Activated T-cell treated with anti-CD3 and anti-CD28 coated beads, Interleukin-2, amount 50 U/mL, for 72 hours (primary cell): ENCODE data around the gene PIWIL4. TPM values are rescaled to one million over a fixed set of nuclear protein-coding genes. Genes with fewer than 3 reads are reported as not detected.
"Not testable (repeated sequence)": the region's sequence is repeated elsewhere in the genome, so short reads cannot be mapped to it uniquely, and the experiment has no call there.

ENCODE experiments used
- ATAC-seq, 2 donors: fragments of 150-1000 bp; cut with Tn5 transposase; replicated peaks in 1 of 2; 2 replicates each; pipeline ENCODE4 v1.10.0; 2021; ENCODE audit warnings: moderate library complexity in 2 of 2, mild to moderate bottlenecking in 1 of 2
- DNase-seq, 2 donors: peaks; one replicate each; pipeline ENCODE4 v3.0.0; 2021 to 2022; ENCODE audit warnings: mixed read lengths in 1 of 2
- H3K27ac Mint-ChIP-seq: one replicate; pipeline ENCODE4 v1.8.0; 2022; ENCODE audit warnings: mild to moderate bottlenecking, moderate library complexity, mixed read lengths
- H3K27me3 Mint-ChIP-seq: one replicate; pipeline ENCODE4 v1.8.0; 2022; ENCODE audit warnings: low read depth, mixed read lengths
- H3K36me3 Mint-ChIP-seq, 2 donors: one replicate each; pipeline ENCODE4 v1.8.0; 2022; ENCODE audit warnings: mixed read lengths in 2 of 2, mild to moderate bottlenecking in 1 of 2; ENCODE audit not compliant: insufficient read depth in 2 of 2
- H3K4me1 Mint-ChIP-seq: one replicate; pipeline ENCODE4 v1.8.0; 2022; ENCODE audit warnings: low read depth, mixed read lengths
- H3K4me3 Mint-ChIP-seq, 2 donors: one replicate each; pipeline ENCODE4 v1.8.0; 2022; ENCODE audit warnings: mild to moderate bottlenecking in 2 of 2, mixed read lengths in 2 of 2, moderate library complexity in 2 of 2
- H3K9me3 Mint-ChIP-seq, 2 donors: one replicate each; pipeline ENCODE4 v1.8.0; 2022; ENCODE audit warnings: mixed read lengths in 2 of 2
- total RNA-seq, 2 donors: library from RNA; stranded (reverse); gene quantifications; one replicate each; pipeline ENCODE4 v1.2.3, GENCODE V29; 2022

The PIWIL4 gene
- total RNA-seq, 2 donors from 2014 or later = 1.1 to 1.6 TPM

DNA sequence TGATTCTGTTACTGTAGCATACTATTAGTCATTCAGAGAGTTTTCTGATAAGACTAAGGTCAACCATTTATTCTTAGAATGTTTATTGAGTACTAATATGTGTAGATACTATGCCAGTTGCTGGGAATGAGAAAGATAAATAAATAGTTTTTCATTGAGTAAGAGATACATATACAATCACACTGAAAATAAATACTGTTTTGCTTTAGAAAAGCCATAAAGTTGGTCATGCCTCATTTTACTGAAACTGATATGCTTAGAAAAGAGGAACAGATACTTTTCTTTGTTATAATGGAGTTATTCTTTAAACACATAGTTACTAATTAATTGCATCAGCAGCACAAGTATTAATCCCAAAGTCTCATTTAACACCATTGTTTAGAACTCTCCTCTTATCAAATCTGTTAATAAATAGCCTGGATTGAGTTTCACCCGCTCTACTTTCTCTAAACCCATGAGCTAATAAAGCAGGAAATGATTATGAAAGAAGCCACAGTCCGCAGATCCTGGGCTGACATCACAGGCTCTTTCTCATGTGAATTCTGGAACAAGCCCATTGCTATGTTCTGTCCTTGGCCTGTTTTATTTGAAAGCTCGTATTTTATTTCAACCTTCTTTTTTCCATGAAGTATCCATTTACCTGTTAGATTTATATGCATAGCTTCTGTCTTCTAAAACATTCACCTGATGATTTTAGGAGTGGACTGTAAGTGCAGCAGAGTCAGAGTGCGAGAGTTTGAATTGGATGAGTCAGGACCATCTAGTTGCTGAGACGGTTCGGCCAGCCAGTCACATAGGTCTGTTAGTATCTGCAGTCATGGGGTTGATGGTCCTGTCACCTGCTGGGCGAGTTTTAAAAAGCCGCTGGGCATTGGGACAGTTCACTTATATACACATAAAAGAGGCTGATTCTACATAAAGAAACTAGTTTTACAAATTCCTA, 35.5 kb downstream of the PIWIL4 start:
- H3K27me3 Mint-ChIP-seq = no peaks in the 10 kb centered on the region
- ATAC-seq (peak; percentile 75 to 77), DNase-seq (peak; percentile 36 to 39)
- no peak overlapping the region for H3K4me3 Mint-ChIP-seq
- H3K36me3 Mint-ChIP-seq = no peaks in the 10 kb centered on the region
- H3K4me1 Mint-ChIP-seq = no peaks in the 10 kb centered on the region
- no peaks in the 10 kb centered on the region for H3K9me3 Mint-ChIP-seq
- no peak overlapping the region for H3K27ac Mint-ChIP-seq

- Mint-ChIP-seq H3K27ac (no peak overlapping the region), H3K9me3 (no peaks in the 10 kb centered on the region), H3K4me3 (no peak overlapping the region), H3K4me1 (no peaks in the 10 kb centered on the region), H3K36me3 (no peaks in the 10 kb centered on the region), H3K27me3 (no peaks in the 10 kb centered on the region)
- ATAC-seq = no peak
- no peak for DNase-seq
Measured at GRCh38 chr11:94603587-94603986, 36.4 kb downstream of the PIWIL4 start.

GRCh38 chr11:94604482-94604881, 37.3 kb downstream of the PIWIL4 start:
- ATAC-seq (no peak), DNase-seq (no peak)
- Mint-ChIP-seq H3K4me1 (no peaks in the 10 kb centered on the region), H3K27me3 (no peaks in the 10 kb centered on the region), H3K4me3 (no peak overlapping the region), H3K36me3 (no peaks in the 10 kb centered on the region), H3K9me3 (no peaks in the 10 kb centered on the region), H3K27ac (no peak overlapping the region)

GRCh38 chr11:94613120-94613519, 46.0 kb downstream of the PIWIL4 start:
- no peaks in the 10 kb centered on the region for H3K27me3 Mint-ChIP-seq
- no peak for ATAC-seq
- H3K4me3 Mint-ChIP-seq = no peak overlapping the region
- H3K27ac Mint-ChIP-seq = no peak overlapping the region
- no peaks in the 10 kb centered on the region for H3K4me1 Mint-ChIP-seq
- peaks cover 4 to 10% of the 10 kb centered on the region in 2 donors for H3K9me3 Mint-ChIP-seq
- peaks cover 13% of the 10 kb centered on the region in 2 donors for H3K36me3 Mint-ChIP-seq
- no peak for DNase-seq

GRCh38 chr11:94623120-94623735, 56.1 kb downstream of the PIWIL4 start:
- Mint-ChIP-seq H3K27me3 (peaks cover 12% of the 10 kb centered on the region), H3K9me3 (peaks cover 5% of the 10 kb centered on the region in 2 donors), H3K36me3 (peaks cover 6 to 8% of the 10 kb centered on the region in 2 donors), H3K4me1 (no peaks in the 10 kb centered on the region), H3K27ac (no peak overlapping the region), H3K4me3 (no peak overlapping the region)
- ATAC-seq = peak; percentile 89 to 93
- DNase-seq = peak; percentile 55 to 61

DNA sequence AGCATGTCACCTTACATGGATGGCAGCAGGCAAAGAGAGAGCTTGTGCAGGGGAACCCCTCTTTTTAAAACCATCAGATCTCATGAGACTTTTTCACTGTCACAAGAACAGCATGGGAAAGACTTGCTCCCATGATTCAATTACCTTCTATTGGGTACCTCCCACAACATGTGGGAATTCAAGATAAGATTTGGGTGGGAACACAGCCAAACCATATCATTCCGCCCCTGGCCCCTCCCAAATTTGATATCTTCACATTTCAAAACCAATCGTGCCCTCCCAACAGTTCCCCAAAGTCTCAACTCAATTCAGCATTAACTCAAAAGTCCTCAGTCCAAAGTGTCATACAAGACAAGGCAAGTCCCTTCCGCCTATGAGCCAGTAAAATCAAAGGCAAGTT, 58.3 kb downstream of the PIWIL4 start:
- not testable (repeated sequence) for H3K4me1 Mint-ChIP-seq, H3K27ac Mint-ChIP-seq, ATAC-seq, DNase-seq, H3K9me3 Mint-ChIP-seq, H3K4me3 Mint-ChIP-seq
- peaks cover 6 to 11% of the 10 kb centered on the region in 2 donors for H3K36me3 Mint-ChIP-seq
- peaks cover 12% of the 10 kb centered on the region for H3K27me3 Mint-ChIP-seq

DNA sequence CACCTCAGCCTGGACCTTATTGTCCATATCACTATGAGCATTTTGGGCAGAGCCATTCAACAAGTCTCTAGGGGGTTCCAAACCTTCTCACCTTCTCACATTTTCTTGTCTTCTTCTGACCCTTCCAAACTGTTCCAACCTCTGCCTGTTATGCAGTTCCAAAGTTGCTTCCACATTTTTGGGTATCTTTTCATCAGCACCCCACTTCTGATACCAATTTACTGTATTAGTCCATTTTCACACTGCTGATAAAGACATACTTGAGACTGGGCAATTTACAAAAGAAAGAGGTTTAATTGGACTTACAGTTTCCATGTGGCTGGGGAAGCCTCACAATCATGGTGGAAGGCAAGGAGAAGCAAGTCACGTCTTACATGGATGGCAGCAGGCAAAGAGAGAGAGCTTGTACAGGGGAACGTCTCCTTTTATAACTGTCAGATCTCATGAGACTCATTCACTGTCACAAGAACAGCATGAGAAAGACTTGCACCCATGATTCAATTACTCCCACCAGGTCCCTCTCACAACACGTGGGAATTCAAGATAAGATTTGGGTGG, 59.9 kb downstream of the PIWIL4 start:
- H3K27ac Mint-ChIP-seq, DNase-seq, H3K9me3 Mint-ChIP-seq, ATAC-seq, H3K4me1 Mint-ChIP-seq, H3K4me3 Mint-ChIP-seq: not testable (repeated sequence)
- H3K27me3 Mint-ChIP-seq = peaks cover 12% of the 10 kb centered on the region
- peaks cover 6 to 11% of the 10 kb centered on the region in 2 donors for H3K36me3 Mint-ChIP-seq

DNA sequence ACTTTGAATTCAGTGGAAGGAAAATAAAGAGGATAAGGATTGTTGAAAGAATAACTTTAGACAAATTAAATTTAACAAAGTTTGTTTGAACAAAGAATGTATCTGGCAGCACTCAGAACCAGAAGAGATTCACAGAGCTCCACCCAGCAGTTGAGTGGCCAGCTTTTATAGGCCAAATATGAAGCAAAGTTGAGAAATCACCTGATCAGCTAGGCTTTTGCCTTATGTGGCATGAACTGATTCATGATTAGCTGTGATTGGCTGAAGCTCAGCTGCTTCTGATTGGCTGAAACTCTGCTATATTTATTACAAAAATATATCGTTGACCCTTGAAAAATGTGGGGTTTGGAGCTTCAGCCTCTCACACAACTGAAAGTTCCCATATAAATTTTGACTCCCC, 62.6 kb downstream of the PIWIL4 start:
- ATAC-seq (no peak), DNase-seq (no peak)
- peaks cover 6 to 11% of the 10 kb centered on the region in 2 donors for H3K36me3 Mint-ChIP-seq
- H3K27ac Mint-ChIP-seq = no peak overlapping the region
- H3K27me3 Mint-ChIP-seq = peaks cover 12% of the 10 kb centered on the region
- H3K4me3 Mint-ChIP-seq = no peak overlapping the region
- H3K9me3 Mint-ChIP-seq = peaks cover 3 to 5% of the 10 kb centered on the region in 2 donors
- no peaks in the 10 kb centered on the region for H3K4me1 Mint-ChIP-seq

DNA sequence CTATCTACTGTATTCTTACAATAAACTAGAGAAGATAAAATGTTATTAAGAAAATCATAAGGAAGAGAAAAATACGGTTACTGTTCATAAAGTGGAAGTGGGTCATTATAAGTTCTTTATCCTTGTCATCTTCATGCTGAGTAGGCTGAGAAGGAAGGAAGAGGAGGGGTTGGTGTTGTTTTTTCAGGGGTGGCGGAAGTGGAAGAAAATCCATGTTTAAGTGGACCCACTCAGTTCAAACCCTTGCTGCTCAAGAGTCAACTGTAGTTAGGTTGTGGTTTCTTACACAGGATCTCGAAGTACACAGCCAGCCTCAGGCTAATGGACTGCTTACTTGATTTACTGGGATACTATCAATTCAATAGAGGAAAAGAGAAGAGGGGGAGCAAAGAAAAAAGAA, 63.1 kb downstream of the PIWIL4 start:
- H3K27me3 Mint-ChIP-seq = peaks cover 12% of the 10 kb centered on the region
- no peak overlapping the region for H3K27ac Mint-ChIP-seq
- H3K36me3 Mint-ChIP-seq = peaks cover 5 to 9% of the 10 kb centered on the region in 2 donors
- H3K9me3 Mint-ChIP-seq = peaks cover 3 to 5% of the 10 kb centered on the region in 2 donors
- H3K4me1 Mint-ChIP-seq = no peaks in the 10 kb centered on the region
- DNase-seq (no peak), ATAC-seq (no peak)
- no peak overlapping the region for H3K4me3 Mint-ChIP-seq

- ATAC-seq = no peak
- Mint-ChIP-seq H3K27me3 (peaks cover 3% of the 10 kb centered on the region), H3K4me3 (no peak overlapping the region)
Measured at GRCh38 chr11:94632356-94632755, 65.2 kb downstream of the PIWIL4 start.

GRCh38 chr11:94635072-94635471, 67.9 kb downstream of the PIWIL4 start:
- no peak for ATAC-seq
- H3K4me1 Mint-ChIP-seq = peaks cover 10% of the 10 kb centered on the region
- no peaks in the 10 kb centered on the region for H3K9me3 Mint-ChIP-seq
- H3K36me3 Mint-ChIP-seq = no peaks in the 10 kb centered on the region
- no peak overlapping the region for H3K27ac Mint-ChIP-seq
- H3K27me3 Mint-ChIP-seq = no peaks in the 10 kb centered on the region
- H3K4me3 Mint-ChIP-seq = no peak overlapping the region
- DNase-seq = no peak

More at GRCh38 chr11:94632356-94632755, 65.2 kb downstream of the PIWIL4 start:
- no peak for DNase-seq
- Mint-ChIP-seq H3K27ac (no peak overlapping the region), H3K9me3 (no peaks in the 10 kb centered on the region), H3K36me3 (peaks cover 0 to 3% of the 10 kb centered on the region in 2 donors), H3K4me1 (no peaks in the 10 kb centered on the region)

- Mint-ChIP-seq H3K4me1 (peaks cover 10% of the 10 kb centered on the region), H3K36me3 (no peaks in the 10 kb centered on the region), H3K27me3 (no peaks in the 10 kb centered on the region), H3K4me3 (no peak overlapping the region), H3K9me3 (no peaks in the 10 kb centered on the region), H3K27ac (no peak overlapping the region)
- DNase-seq = no peak
- no peak for ATAC-seq
Measured at GRCh38 chr11:94636388-94636949, 69.3 kb downstream of the PIWIL4 start.
